HG02610 (cell line): Measurements from ENCODE around the gene CUEDC2.

Source experiments
- ATAC-seq: cut with Tn5 transposase; IDR thresholded peaks from one replicate; pipeline ENCODE4 v1.9.1; 2021; ENCODE audit warnings: mild to moderate bottlenecking, moderate library complexity; ENCODE audit not compliant: unreplicated experiment

Gene CUEDC2

GRCh38 chr10:102426803-102427287 is 5.5 kb downstream of the CUEDC2 start:
- ATAC-seq = no peak

GRCh38 chr10:102425444-102425843 is 6.9 kb downstream of the CUEDC2 start:
- no peak for ATAC-seq

GRCh38 chr10:102424916-102425315 is 7.5 kb downstream of the CUEDC2 start:
- no peak for ATAC-seq

GRCh38 chr10:102424145-102424544 is 8.2 kb downstream of the CUEDC2 start:
- no peak for ATAC-seq

- no peak for ATAC-seq
Observed at GRCh38 chr10:102423372-102423968, 8.9 kb downstream of the CUEDC2 start.

- no peak for ATAC-seq
Observed at GRCh38 chr10:102422545-102423129, 9.7 kb downstream of the CUEDC2 start.

GRCh38 chr10:102421757-102422512 is 10.4 kb downstream of the CUEDC2 start:
- ATAC-seq = peak; percentile 3

GRCh38 chr10:102421507-102421756 is 10.9 kb downstream of the CUEDC2 start:
- no peak for ATAC-seq

GRCh38 chr10:102420714-102421506 is 11.5 kb downstream of the CUEDC2 start, which contains the start of gene FBXL15:
TSS of gene FBXL15 (plus strand) at chr10:102420836. CDS start at chr10:102421130, 294 bp downstream.
- peak; percentile 67 for ATAC-seq

- no peak for ATAC-seq
Observed at GRCh38 chr10:102420181-102420713, 12.1 kb downstream of the CUEDC2 start.

GRCh38 chr10:102419269-102420180 is 12.8 kb downstream of the CUEDC2 start:
- no peak for ATAC-seq

- ATAC-seq = no peak
Observed at GRCh38 chr10:102418622-102419268, 13.6 kb downstream of the CUEDC2 start, which contains the start of gene PSD. TSS of gene PSD (minus strand) at chr10:102418785. CDS start at chr10:102417038, 1,747 bp downstream.

- ATAC-seq = no peak
Observed at GRCh38 chr10:102416695-102417094, 15.7 kb downstream of the CUEDC2 start.

GRCh38 chr10:102416283-102416682 is 16.1 kb downstream of the CUEDC2 start:
- no peak for ATAC-seq

GRCh38 chr10:102414749-102415148 is 17.6 kb downstream of the CUEDC2 start:
- ATAC-seq = no peak

GRCh38 chr10:102413806-102414561 is 18.4 kb downstream of the CUEDC2 start:
- no peak for ATAC-seq

GRCh38 chr10:102413053-102413705 is 19.2 kb downstream of the CUEDC2 start:
- peak; percentile 31 for ATAC-seq

GRCh38 chr10:102412293-102412692 is 20.1 kb downstream of the CUEDC2 start:
- no peak for ATAC-seq
